ENCODE data around the gene CLBA1.

DNA sequence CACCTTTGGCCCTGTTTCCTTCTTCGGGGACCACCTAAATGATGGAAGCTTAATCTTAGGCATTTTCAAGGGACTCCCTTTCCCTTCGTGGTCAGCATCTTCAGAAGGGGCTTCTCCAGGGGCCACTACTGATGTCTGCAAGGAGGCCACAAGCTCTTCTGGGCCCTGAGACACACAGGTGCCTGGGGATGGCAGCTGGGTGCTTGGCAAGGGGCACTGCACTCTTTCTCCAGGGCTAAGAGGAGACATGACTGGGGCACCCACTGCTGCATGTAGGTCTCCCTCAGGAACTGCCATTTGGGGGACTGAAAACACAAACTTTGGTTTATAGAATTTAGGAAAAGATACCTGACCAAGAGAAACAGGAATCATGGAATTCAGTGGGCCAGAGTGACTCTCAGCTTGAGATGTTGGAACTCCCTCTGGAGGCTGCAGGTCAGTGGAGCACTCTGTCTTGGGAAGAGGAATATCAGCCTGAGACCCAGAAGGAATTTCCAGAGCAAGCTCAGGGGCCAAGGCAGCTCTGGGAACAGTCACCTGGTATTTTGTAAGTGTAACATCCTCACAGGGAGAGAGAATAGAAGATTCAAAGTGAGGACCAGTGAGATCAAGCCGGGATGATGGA is 45.0 kb upstream of the CLBA1 start:
- TF ChIP-seq POLR2A (IDR thresholded peaks at IDR 0.05) (no peak), CTCF (IDR thresholded peaks at IDR 0.05) (no peak), POLR2AphosphoS5 (IDR thresholded peaks at IDR 0.05; ENCODE audit: insufficient read depth in 1 of 2, low read depth in 1 of 2) (no peak)

Data from vagina (tissue), 2 donors.